Stimulated activated CD8-positive, alpha-beta memory T cell treated with anti-CD3 and anti-CD28 coated beads, Interleukin-15, amount 100 ng/mL, for 1 hour (primary cell): Measurements from ENCODE around the gene CSTF1.
"Not testable (repeated sequence)": the region's sequence is repeated elsewhere in the genome, so short reads cannot be mapped to it uniquely, and the experiment has no call there.

ENCODE experiments used
- DNase-seq: peaks from one replicate; pipeline ENCODE4 v3.0.0-alpha.2; 2020; ENCODE audit warnings: low read depth

CSTF1 gene

DNA sequence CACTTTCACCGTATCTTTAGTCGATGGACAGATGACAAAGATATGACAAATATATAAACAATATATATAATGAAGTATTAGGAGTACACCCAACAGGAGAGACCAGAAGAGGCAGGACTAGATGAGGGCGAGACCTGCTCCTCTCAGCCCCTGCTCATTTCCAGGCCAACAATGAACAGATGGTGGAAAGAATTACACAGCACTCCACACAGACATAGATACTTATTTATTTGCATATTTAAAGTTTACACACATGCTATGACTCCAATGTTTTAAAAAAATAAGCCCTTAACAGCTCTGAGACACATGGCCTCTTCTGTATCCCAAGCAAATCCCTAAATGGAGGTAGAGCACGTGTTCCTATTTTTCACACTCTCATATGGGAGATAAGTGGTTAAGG is 23.3 kb upstream of the CSTF1 start:
- DNase-seq: no peak

DNA sequence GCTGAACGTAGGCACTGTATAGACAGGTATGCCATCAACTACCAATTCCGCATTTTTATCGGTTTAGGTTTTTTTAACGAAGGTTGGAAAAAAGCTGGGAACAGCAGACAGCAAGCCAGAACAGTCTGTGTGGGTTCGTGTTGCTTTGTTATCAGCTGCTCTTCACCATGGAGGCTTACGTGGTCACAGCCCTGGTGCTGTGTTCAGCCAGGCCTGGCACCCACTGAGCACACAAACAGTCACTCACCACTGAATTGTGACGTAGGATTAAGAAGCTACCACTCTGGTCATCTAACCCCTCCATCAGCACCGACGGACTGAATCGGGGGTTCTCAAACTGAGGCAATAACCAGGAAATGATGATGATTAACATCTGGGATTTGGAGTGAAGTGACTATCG is 20.5 kb upstream of the CSTF1 start:
- DNase-seq: no peak

DNA sequence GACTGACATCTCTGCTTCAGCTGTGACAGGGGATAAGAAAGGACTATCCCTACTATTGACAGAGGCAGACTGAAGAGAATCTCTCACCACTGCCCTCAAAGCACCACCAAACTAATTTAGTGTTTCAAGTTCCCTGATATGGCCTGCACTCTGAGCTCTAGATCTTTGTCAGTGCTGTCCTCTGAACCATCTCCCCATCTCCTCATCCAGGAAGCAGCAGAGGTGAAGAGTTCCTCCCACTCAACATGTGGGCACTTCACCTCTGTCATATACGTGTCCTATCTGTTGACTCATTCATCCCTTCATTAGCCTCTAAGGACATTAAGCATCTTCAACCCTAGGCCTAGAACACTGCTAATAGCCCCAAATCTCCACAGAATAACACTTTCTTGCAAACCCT is 19.6 kb upstream of the CSTF1 start:
- no peak for DNase-seq

DNA sequence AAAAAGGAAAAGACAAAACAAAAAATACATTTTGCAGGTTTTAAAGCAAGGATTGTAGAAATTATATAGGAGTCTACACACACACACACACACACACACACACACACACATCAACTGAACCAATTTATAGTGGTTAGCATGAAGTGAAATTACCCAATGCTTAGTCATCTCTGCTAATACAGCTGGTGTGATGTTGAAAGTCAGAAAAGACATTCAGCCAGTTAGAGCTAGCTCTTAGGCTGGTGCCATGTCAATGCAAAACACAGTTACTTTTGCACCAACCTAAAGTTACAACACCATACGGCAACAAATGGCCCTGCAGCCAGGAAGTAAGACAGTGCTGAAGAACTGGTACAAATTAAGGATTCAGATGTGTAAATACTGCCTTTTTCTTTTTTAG is 18.5 kb upstream of the CSTF1 start:
- no peak for DNase-seq

DNA sequence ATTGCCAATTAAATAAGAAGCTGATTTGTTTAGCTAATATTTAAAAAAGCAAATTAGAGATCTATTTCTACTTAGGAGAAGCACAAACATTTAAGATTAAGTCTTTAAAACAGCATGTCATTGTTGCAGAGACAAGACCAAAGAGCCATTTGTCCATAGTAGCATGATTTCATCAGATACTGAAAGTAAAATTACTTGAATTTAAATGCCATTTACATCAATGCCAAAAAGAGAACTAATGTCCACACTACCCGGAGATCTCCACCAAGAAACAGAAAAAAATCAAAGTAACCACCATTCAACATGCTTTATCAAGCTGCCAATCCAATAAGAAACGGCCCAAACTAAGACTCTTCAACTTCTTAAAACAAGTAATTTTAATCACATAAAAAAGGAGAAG is 16.1 kb upstream of the CSTF1 start:
- no peak for DNase-seq

DNA sequence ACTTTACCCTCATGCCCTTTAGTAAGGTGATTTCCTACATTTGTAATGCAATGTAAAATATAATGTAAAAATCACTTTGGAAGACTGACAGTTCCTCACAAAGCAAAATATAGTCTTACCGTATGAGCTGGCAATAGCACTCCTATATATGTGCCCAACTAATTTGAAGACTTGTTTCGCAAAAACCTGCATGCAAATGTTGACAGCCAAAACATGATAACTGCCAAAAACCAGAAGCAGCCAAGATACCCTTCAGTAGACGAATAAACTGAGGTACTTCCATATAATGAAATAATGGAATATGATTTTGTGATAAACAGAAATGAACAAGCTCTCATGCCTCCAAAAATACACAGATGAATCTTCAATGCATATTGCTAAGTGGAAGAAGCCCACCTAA is 14.1 kb upstream of the CSTF1 start:
- no peak for DNase-seq

DNA sequence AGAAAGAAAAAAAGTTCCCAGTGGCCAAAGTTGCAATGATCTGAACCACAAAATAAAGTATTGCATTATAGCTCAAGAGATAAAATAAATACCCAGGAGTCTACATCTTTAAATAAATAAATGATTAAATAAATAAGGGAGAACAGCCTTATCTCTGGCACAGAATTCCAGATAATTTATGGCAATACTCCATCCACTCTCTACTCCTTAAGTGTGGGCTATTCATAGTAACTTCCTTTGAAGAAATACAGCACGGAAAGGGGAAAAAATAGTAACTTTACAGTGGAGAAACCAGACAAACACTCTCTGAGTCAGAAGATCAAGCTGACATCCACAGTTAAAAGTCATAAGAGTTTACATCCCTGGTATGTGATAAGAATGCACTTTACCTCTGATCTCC is 12.1 kb upstream of the CSTF1 start:
- no peak for DNase-seq

DNA sequence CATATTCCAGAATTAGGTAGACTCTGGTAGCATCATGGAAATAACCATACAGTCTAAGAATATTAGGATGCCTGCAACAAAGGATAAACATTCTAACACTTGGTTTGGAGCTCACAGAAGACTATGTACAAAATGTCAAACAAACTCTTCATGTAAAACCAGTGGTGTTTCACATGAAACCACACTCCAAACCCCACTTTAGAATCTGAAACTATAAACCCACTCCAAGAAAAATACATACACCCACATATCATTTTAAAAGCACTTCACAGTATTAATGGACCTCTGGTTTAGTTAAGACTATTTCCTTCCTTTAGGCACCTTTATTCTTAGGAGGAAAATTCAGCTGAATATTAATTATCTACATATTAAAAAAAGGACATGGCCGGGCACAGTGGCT is 10.9 kb upstream of the CSTF1 start:
- no peak for DNase-seq

DNA sequence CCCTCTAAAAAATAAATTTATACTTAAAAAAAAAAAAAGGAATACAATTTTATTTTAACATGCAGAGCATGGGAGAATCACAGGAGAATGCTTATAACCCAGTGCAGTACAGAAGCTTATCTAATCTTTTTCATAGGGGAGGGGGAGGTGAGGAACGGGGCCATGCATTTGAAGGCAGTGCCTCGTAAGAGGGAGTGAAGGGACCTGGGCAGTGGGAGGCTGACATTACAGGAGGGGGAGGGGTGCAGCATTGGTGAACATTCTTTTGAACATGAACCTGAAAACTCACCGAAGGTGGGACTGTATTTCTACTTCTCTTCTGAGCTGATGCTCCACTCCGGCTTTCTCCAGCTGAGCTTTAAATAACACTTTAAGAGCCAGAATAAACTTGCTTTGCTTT is 9.7 kb upstream of the CSTF1 start:
- DNase-seq: no peak

DNA sequence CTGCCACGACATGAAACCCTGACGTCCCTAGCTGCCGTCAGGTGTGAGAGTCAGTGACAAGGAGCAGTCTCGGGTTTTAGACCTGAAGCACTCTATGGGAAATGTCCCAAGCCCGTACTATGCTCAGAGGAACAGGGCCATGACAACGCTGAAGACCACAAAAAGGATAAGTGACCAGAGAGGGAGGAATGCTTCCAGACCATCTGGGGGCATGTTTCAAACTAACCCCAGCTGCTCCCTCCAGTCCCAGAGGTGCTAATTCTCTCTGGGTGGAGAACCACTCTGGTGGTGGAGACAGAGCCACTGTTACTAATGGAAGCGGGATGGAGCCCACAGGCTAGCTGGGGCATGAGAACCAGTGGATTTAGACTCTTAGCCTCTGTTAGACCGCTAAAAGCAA is 9.1 kb upstream of the CSTF1 start:
- DNase-seq: no peak

DNA sequence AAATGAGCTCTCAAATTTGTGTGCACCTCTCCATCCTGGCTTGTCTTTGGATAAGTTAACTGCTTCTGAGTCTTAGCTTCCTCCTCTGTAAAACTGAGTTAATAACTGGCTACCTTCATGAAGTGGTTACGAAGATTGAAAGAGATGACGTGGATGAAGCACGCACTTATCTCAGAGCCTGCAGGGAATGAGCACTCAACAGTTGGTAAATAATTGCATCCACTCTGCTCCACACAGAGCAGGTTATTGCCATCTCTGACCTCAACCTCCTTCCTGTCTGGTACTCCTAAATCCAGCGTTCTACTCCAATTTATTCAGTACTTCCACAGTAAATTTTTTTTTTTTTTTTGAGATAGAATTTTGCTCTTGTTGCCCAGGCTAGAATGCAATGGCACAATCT is 7.3 kb upstream of the CSTF1 start:
- DNase-seq: no peak

DNA sequence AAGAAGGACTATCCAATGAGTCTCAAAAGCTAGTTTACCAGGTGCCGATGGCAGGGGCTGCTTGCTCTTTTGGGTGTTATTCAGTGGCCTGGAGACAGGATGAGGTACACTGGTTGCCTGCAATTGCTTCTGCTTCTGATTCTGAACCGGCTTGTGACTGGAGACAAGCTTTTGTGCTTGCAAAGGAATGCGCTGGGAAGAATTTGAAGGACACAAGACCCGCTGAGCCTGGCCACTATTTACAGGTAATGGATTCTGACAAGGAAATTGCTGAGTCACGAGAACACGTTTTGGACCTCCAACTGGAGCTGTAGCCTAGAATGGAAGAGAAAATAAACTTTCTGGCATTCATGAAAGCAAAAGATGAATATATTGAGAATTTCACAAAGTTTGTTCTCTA is 6.2 kb upstream of the CSTF1 start:
- no peak for DNase-seq

DNA sequence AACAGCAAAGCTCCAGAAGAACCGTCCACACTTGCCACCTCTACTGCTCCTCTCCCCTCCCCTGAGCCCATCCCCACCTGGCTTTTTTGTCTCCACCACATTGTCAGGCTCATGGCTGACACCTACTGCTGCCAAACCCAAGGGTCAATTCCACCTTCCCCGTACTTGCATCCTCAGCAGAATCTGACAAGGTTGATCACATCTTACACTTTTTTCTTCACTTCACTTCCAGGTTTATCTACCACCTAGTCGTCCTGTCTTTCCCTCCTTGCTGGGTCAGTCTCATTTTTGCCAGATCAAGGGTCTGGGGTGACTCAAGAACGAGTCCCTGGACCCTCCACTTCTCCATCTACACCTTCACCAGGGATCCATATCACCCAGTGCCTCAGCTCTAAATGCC is 3.6 kb upstream of the CSTF1 start:
- DNase-seq: no peak

DNA sequence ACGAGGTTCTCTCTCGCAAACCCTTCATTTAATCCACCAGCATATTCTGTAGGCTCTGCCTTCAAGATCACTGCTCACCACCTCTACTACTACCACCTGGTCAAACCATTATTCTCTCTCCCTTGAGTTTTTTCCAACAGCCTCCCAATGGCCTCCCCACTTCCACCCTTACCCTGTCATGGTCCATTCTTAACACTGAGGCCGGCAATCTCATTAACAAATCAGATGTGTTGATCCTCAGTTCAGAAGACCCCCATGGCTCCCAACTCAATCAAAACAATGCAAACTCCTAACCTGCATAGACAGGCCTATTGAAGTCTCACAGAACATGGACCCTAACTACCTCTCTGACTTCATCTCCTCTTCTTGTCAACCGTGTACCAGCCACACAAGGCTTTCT is 2.6 kb upstream of the CSTF1 start:
- no peak for DNase-seq

DNA sequence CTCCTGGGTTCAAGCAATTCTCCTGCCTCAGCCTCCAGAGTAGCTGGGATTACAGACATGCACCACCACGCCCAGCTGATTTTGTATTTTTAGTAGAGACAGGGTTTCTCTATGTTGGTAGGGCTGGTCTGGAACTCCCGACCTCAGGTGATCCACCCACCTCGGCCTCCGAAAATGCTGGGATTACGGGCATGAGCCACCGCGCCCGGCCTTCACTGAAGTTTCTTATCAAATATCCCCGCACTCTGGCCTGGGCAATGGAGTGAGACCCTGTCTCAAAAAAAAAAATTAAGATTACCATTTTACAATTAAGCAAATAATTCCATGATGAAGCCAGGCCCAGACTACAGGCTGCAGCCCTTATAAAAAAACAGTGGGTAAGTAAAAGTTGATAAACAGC is 2.0 kb upstream of the CSTF1 start:
- DNase-seq: not testable (repeated sequence)

DNA sequence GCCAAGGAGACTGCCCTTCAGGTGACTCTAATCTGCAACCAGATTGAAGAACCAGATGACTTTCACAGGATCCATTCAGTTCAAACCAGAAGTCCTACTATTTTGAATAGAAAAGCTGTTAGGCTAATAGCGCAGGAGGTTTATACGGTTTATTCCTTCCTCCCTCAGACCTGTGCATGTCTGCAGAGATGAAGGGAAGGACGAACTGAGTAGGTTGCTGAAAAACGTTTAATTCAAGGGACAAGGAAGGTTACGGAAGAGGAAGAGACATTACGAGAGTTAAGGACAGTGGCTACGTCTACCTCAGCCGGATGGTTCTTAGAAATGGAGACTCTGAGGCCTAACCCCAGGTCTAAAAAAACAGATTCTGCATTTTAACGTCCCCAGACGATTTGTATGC is 1.4 kb upstream of the CSTF1 start:
- DNase-seq: no peak

DNA sequence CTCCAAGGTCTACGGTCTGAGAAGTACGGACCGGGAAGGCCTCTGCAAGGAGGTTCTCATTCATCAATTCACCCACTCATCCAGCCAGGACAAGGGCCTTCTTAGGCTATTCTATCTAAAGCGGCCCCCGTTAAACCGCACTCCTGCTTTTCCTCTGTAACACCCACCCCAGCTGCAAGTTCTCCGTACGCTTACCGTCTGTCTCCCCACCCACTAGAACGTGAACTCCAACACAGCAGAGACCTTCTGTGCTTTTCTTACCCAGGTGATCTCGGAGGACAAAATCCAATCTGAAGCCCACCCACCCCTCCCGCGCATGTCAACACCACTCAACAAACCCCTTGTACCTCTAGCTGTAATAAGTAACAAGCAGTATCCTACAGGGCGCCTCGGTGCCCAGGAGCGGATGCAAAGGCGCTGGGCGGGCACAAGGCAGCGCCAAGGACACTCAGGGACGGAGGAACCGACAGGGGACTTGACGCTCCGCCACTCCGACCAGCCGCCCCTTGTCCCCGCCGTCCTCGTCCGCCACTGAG is 781 bp upstream of the CSTF1 start:
- no peak for DNase-seq

DNA sequence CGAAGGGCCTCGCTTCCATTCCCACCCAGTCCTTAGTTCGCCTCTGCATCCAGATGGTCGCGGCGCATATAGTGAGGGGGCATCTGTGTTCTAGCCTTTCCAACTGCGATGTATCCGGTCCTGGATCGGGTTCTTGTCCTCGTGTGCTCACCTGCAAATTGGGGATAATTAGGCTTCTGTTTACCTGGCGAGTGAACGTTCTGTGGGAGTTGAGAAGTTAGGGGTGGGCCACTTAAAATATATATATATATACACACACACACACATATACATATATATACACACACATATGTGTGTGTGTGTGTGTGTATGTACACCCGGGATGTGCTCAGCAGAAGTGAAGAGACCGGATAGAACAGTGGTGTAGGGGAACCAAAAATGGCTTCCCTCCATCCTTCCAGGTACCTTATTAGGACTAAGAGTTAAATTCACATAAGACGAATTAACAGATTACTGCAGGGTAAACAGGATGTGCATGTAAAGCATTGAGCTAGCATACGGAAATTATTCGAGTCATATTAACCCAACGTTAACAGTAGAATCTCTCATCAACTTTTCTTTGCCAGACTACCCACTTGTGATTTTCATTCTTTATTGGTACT is 537 bp downstream of the CSTF1 start:
- no peak for DNase-seq

DNA sequence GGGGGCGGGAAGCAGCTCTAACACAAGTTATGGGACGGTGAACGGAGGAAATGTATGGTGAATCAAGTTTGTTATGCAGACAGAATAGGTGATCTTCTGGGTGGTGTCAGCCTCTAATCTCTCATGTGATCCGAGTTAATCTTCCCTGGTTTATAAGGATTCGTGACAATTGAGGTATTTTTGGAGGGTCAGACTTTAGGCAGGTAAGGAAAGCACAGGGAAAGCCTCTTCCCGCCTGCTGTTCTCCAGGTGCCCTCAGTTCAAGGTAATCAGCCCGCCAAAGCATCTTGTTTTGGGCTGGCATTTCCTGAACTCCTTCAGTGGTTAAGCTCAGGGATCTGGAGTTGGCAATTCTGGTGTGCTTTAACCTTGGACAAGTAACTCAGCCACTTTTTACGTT is 1.2 kb downstream of the CSTF1 start:
- DNase-seq: no peak

DNA sequence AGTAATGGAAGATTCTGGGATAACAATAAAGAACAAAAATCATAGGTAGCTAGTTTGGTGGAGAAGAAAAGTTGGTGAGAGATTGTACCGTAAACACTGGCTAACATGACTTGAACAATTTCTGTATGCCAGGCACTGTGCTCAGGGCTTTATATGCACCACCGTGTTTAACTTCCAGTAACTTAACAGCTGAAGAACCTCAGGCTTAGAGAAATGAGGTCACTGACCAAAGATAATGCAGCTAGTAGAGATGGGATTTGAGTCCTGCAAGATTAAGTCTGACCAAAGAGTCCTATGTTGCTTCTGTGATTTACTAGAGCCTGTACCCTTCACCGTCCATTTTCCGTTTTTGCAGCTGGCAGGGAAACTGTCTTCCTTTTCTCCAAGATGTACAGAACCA is 2.7 kb downstream of the CSTF1 start:
- no peak for DNase-seq

DNA sequence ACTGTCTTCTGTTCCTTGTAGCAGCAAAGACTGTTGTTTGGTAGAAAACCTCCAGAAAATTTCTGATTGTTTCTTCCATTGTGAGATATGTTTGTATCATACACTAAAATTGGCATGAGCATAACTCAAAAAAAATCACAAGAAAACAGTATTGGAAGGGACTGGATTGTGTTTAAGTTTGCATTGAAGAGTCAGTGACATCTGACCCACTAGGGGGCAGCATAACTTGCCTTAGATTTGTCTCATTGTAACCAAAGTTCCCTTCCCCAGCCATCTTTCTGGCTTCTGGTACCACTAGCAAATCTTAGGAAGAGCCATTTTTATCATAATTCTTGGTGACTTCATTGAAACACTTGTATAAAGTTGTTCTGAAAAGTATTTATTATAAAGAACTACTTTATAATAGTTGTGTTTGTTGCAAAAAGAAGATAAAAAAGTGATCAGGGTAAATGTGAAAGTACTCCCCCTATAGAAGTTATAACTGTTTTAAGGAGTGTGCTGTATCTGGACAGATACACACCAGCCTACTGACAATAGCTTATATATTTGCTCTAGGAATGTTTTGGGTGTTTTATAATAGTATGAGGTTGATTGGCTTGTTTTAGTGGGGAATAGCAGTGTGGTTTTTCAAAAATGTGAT is 7.7 kb downstream of the CSTF1 start:
- peak; percentile 43 for DNase-seq

DNA sequence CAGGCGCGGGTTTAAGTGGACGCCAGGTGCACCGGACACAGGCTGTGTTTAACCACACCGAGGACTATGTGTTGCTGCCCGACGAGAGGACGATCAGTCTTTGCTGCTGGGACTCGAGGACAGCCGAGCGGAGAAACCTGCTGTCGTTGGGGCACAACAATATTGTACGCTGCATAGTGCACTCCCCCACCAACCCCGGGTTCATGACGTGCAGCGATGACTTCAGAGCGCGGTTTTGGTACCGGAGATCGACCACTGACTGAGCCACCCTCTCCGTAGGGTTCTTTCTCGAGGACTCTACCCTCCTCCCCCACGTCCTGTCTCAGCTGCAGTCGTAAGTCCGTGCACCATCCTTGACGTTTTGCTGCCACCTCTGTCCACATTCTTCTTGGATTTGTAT is 11.0 kb downstream of the CSTF1 start:
- no peak for DNase-seq

DNA sequence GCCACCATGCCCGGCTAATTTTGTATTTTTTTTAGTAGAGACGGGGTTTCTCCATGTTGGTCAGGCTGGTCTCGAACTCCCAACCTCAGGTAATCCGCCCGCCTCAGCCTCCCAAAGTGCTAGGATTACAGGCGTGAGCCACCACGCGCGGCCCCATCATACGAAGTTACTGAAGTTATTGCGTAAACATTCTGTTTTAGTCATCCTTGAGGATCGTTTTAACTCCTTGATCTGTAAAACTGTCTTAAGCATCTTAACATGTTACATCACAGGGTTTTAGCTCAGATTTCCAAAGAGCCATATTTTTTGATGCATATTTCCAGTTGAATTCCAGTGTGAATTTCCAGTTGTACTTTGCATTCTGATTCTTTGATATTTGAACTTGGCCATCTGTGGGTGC is 12.9 kb downstream of the CSTF1 start:
- DNase-seq: not testable (repeated sequence)

DNA sequence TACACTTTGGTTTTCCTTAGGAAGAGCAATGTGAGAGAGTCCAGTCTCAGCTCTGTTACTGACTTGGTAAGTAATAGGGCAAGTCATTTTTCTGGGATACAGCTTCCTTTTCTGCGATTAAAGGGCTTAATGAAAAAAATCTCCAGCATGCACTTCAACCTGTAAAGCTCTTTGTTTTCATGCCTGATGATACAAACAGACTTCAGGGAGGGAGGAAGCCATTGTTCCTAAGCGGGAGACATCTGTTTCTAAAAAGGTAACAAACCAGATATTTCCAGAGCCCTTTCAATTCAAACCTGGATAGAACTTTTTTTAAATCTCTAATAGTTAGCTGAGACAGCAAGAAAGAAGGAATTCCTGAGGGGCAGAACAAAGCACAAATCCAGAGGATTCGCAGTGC is 14.5 kb downstream of the CSTF1 start:
- DNase-seq: no peak
